ENCODE measurements around the gene MCFD2.

GRCh38 chr2:46865181-46865970, 50.2 kb downstream of the MCFD2 start:
- TF ChIP-seq POLR2A (IDR thresholded peaks at IDR 0.05): no peak
- TF ChIP-seq, protein P1, sequence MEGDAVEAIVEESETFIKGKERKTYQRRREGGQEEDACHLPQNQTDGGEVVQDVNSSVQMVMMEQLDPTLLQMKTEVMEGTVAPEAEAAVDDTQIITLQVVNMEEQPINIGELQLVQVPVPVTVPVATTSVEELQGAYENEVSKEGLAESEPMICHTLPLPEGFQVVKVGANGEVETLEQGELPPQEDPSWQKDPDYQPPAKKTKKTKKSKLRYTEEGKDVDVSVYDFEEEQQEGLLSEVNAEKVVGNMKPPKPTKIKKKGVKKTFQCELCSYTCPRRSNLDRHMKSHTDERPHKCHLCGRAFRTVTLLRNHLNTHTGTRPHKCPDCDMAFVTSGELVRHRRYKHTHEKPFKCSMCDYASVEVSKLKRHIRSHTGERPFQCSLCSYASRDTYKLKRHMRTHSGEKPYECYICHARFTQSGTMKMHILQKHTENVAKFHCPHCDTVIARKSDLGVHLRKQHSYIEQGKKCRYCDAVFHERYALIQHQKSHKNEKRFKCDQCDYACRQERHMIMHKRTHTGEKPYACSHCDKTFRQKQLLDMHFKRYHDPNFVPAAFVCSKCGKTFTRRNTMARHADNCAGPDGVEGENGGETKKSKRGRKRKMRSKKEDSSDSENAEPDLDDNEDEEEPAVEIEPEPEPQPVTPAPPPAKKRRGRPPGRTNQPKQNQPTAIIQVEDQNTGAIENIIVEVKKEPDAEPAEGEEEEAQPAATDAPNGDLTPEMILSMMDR (IDR thresholded peaks at IDR 0.05 in 8 of 11, conservative IDR thresholded peaks at IDR 0.05 in 3 of 11): no peak
